Thyroid gland (tissue), 4 donors: Measurements from ENCODE around the gene ADAP1. TPM values are rescaled to one million over a fixed set of nuclear protein-coding genes. Genes with fewer than 3 reads are reported as not detected.

Experiments used
- DNase-seq, 2 donors: peaks; one replicate each; pipeline ENCODE4 v3.0.0-alpha.2; 2019
- H3K27ac ChIP-seq, 3 donors: fragments of 200-600 bp; sonication (generic); 1 replicate in 2 of 3; 2 replicates in 1 of 3; pipeline ENCODE4 v1.5.1; 2016 to 2019; ENCODE audit warnings: mild to moderate bottlenecking in 1 of 3, moderate library complexity in 1 of 3
- H3K27me3 ChIP-seq: fragments of 200-600 bp; sonication (generic); one replicate; pipeline ENCODE4 v1.5.1; 2019
- H3K36me3 ChIP-seq, 2 donors: fragments of 200-600 bp; sonication (generic); one replicate each; pipeline ENCODE4 v1.5.1; 2016 to 2019
- H3K4me1 ChIP-seq, 2 donors: fragments of 200-600 bp; sonication (generic); one replicate each; pipeline ENCODE4 v1.5.1; 2017 to 2019
- H3K4me3 ChIP-seq, 3 donors: fragments of 200-600 bp; sonication (generic); replicated peaks in 1 of 3; 1 replicate in 2 of 3; 2 replicates in 1 of 3; pipeline ENCODE4 v1.5.1; 2016; ENCODE audit warnings: mild to moderate bottlenecking in 1 of 3
- H3K9me3 ChIP-seq: fragments of 200-600 bp; sonication (generic); one replicate; pipeline ENCODE4 v1.5.1; 2017
- CTCF ChIP-seq, 6 experiments: fragments of 200-600 bp in 3 of 6; fragments of 450-650 bp in 3 of 6; sonication (generic) in 3 of 6; IDR thresholded peaks; one replicate each; pipeline ENCODE4 v1.5.1; 2016 to 2019; ENCODE audit warnings: antibody characterized with exemption in 6 of 6, mild to moderate bottlenecking in 2 of 6, inconsistent platforms in 1 of 6, moderate library complexity in 1 of 6
- POLR2A ChIP-seq, 2 donors: fragments of 450-650 bp; IDR thresholded peaks; one replicate each; pipeline ENCODE4 v1.6.1; 2017; ENCODE audit warnings: antibody characterized with exemption in 2 of 2, mild to moderate bottlenecking in 2 of 2, moderate library complexity in 1 of 2
- WGBS, 2 donors: methylation state at CpG; one replicate each; pipeline ENCODE4 v1.1.5; 2017; 5-methylcytosine and 5-hydroxymethylcytosine counted together
- intact Hi-C: fragments of 100-400 bp; cut with DNase I; formaldehyde crosslinking; loops from one replicate; pipeline ENCODE4 v1.15.1; 2023
- total RNA-seq, 4 donors: library from RNA; depleted of rRNA; stranded (reverse); fragments of >200 nt; gene quantifications; one replicate each; pipeline ENCODE4 v1.2.3, GENCODE V29; 2016

ADAP1 gene
- total RNA-seq, 4 donors from 2014 or later: 11.7 to 29.9 (median 23.4) TPM

- H3K27me3 ChIP-seq: no peaks in the 10 kb centered on the region
- H3K4me1 ChIP-seq: peaks cover 22% of the 10 kb centered on the region in 2 donors
- no peak for TF ChIP-seq CTCF (IDR thresholded peaks at IDR 0.05)
- no peak for TF ChIP-seq POLR2A (IDR thresholded peaks at IDR 0.05)
- H3K27ac ChIP-seq: no peak overlapping the region
- 76 to 78% methylated on average over 18 to 19 of the region's 19 CpGs for WGBS, 2 donors
- intact Hi-C loops: loop anchor here (10.0 kb wide), 1 partner anchor 653 kb away; no protein-coding TSS in a partner anchor
- no peaks in the 10 kb centered on the region for H3K9me3 ChIP-seq
- DNase-seq: no peak
- H3K36me3 ChIP-seq: no peaks in the 10 kb centered on the region
- no peak overlapping the region for H3K4me3 ChIP-seq
Measured at GRCh38 chr7:977326-978048, 23.0 kb upstream of the ADAP1 start.

GRCh38 chr7:976901-977325, 22.4 kb upstream of the ADAP1 start:
- H3K4me3 ChIP-seq: no peak overlapping the region
- 91 to 93% methylated on average over 19 of the region's 19 CpGs for WGBS, 2 donors
- no peaks in the 10 kb centered on the region for H3K27me3 ChIP-seq
- TF ChIP-seq CTCF (IDR thresholded peaks at IDR 0.05) (no peak), POLR2A (IDR thresholded peaks at IDR 0.05) (no peak)
- DNase-seq: no peak
- H3K36me3 ChIP-seq: peaks cover 4 to 5% of the 10 kb centered on the region in 2 donors
- intact Hi-C loops: loop anchor here (10.0 kb wide), 1 partner anchor 652 kb away; no protein-coding TSS in a partner anchor
- H3K4me1 ChIP-seq: peaks cover 22% of the 10 kb centered on the region in 2 donors
- H3K27ac ChIP-seq: no peak overlapping the region
- no peaks in the 10 kb centered on the region for H3K9me3 ChIP-seq

- DNase-seq: no peak
- Histone ChIP-seq H3K9me3 (no peaks in the 10 kb centered on the region), H3K36me3 (peaks cover 4 to 12% of the 10 kb centered on the region in 2 donors), H3K27me3 (no peaks in the 10 kb centered on the region), H3K4me1 (peaks cover 22% of the 10 kb centered on the region in 2 donors), H3K4me3 (peak overlapping the region in 2 of 3 donors; percentile 99 to 100), H3K27ac (no peak overlapping the region)
- intact Hi-C loops: loop anchor here (10.0 kb wide), 1 partner anchor 651 kb away; no protein-coding TSS in a partner anchor
- no peak for TF ChIP-seq POLR2A (IDR thresholded peaks at IDR 0.05)
- no peak for TF ChIP-seq CTCF (IDR thresholded peaks at IDR 0.05)
- WGBS, 2 donors: 67 to 89% methylated on average over 13 to 15 of the region's 28 CpGs
Measured at GRCh38 chr7:975702-976473, 21.4 kb upstream of the ADAP1 start.

GRCh38 chr7:974820-975681, 20.6 kb upstream of the ADAP1 start, which contains the start of gene COX19:
Gene COX19, minus strand, starts transcription at chr7:975549. Its CDS starts 40 bp downstream, at chr7:975509.
- TF ChIP-seq POLR2A (IDR thresholded peaks at IDR 0.05): peak; percentile 29 to 72
- TF ChIP-seq CTCF (IDR thresholded peaks at IDR 0.05): no peak
- 0 to 1% methylated on average over 11 to 24 of the region's 78 CpGs for WGBS, 2 donors
- intact Hi-C loops: loop anchor here (10.0 kb wide), 1 partner anchor 650 kb away; no protein-coding TSS in a partner anchor
- H3K27me3 ChIP-seq: no peaks in the 10 kb centered on the region
- H3K4me1 ChIP-seq: peaks cover 21 to 22% of the 10 kb centered on the region in 2 donors
- peak within 1 kb of the TSS; percentile 85 to 96 (median 88) for H3K27ac ChIP-seq
- no peaks in the 10 kb centered on the region for H3K9me3 ChIP-seq
- peaks cover 8 to 17% of the 10 kb centered on the region in 2 donors for H3K36me3 ChIP-seq
- DNase-seq: peak; percentile 84 to 88
- peak within 1 kb of the TSS; percentile 96 to 100 (median 99) for H3K4me3 ChIP-seq
